GM19193 (cell line): ENCODE results near the gene RNF181.
A peak's percentile ranks its signal among the peaks of the same experiment; 100 is the strongest.

ENCODE experiments used
- POLR2A ChIP-seq: IDR thresholded peaks from 4 replicates; pipeline ENCODE4 v1.6.1; 2011; ENCODE audit not compliant: insufficient read depth, insufficient read length; ENCODE audit errors: extremely low read depth

RNF181 gene

DNA sequence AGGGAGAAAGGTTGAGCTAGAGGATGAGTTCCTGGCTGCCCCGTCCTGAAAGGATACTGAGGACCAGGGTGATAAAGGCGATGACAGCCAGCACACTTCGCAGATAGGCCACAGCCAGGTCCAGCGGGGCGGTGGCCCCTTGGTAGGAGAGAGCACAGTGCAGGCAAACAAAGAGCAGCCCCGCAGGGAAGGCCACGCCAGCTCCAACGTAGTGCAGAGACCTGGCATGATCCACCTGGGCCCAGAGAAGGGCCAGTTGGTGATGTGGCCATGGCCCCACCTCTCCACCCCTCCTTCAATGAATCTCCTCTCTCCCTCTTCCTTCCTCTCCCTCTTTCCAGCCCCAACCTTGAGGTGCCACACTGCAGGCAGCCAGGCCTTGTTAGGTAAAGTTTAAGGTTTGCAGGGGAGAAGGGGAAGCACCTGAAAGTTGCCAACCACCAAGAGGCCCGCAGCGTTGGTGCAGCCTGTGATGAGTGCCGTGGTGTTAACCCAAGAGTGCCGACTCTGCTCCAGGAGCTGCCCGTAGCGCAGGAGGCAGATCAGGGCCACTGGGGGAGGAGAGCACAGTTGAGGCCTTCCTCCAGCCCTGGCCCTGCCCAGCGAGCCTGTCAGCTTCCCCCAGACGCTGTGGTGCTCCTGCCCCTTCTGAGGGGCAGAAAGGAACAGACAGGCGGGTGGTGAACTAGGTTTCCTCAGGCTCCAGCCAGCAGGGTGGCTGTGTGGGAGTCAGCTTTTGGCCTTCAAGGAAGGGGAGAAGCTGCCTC, 4.1 kb downstream of the RNF181 start:
- TF ChIP-seq POLR2A, result peak; percentile 2

DNA sequence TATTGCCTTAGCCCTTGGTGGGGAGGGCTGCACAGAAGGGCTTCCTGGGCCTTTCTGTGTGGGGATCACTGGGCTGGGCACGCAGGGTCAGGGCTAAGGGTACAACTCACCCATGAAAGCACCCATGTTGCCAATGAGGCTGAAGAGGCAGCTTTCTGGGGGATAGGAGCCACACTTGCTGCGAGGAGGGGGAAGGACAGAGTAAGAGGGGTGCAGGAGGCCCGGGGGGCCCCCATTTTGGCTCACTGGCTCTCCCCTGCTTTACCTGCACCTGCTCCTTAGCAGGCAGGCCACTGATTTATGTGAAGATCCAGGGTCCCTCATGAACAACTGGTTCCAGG, 4.7 kb downstream of the RNF181 start:
- TF ChIP-seq POLR2A, result no peak

DNA sequence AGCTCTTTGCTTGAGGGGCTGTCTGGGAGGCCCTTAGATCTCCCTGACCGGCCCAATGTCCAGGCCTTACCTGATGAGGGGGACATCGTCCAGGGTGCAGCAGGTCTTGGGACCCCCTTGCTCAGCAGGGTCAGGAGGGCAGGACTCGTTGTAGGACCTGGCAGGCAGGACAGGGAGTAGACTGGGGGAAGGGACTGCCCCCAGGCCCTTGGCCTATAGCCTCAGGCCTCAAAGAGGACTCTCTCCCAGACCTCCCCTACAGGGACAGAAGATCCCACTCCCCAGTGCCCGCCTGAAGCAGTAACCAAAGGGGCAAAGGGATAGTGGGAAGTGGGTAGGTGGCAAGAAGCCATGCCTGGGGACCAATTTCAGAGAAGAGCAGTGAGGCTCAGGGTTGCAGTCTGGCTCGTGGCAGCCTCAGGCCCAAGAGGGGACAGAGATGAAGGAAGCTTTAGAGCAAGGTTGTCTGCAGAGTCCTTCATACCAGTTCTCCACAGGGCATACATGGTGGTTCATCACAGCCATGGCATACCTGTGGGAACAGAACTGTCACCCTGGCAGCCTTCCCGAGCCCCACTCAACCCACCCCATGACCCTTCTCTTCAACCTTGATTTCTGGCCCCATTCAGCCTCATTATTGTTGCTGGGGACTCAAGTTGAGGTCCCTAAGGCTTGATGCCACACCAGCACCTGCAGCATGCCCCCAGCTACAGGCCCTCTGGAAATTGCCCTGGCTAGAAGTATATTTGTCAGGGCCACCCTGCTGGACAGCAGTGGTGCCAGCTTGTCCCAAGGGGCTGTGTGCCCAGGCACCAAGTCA, 5.6 kb downstream of the RNF181 start:
- no peak for TF ChIP-seq POLR2A

DNA sequence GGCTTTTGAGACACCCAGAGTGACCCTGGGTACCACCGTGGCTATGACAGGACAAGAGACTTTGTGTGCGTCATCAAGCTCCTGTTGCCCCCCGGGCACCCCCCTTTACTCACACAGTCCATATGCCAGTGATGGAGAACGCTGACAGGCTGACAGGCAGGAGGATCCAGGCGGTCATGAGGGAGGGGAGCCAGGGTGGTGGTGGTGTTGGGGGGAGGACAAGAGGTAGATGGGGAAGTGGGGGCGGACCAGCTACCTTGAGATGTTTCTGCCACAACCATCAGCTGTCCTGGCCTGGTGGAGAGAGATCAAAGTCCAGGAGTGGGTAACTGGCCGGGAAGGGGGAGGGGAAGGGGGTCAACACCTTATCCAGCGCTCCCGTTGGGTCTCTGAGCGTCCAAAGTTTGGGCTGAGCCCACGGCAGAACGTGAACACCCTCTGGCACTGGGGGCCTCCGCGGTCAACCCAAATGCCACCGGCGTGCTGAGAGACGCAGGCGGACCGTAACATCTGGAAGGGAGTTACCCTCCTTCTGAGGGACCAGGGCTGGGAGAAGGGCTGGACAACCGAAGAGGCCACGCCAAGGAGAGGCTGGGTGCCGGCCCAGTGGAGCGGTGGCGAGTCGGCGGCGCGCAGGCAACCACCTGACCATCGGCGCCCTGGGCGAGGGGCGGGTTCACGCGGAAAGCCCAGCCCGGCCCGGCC, 6.4 kb downstream of the RNF181 start:
- TF ChIP-seq POLR2A, result no peak

DNA sequence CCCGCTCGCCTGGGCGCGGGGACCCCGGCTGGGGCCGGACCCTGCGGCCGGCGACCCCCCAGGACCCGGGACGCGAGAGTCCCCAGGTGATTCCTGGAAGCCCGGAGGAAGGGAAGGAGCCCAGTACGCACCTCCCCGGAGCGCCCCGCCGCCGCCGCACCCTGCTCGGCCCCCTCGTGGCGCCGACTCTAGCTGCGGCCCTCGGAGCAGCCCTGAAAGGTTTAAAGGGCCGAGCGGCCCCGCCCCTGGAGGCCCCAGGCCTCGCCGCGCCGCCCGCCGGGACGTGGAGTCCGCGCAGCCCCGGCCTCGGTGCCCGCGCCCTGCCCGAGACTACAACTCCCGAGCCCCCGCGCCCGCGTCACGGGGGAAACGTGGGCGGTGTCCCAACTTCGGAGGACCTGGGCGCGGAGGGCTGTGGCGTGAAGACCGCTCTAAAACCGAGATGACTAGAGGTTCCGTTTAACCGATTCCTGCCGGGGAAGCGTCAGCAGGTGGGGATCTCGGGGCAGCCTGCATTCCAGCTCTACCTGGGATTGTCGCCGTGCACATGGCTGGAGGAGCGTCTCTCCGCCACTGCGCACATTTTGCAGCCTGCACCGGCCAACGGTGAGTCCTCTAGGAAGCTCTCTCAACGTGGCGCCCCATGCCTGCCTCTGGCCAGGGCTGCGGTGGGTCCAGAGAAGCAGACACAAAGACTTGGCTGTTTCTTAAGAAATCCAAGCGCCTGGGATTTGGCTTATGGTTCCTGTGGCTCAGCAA, 7.1 kb downstream of the RNF181 start, which contains the start of gene TMEM150A:
Gene TMEM150A (minus strand): TSS at position 223 of the 759 bp plus-strand sequence. CDS start 750 bp downstream, outside the sequence.
- TF ChIP-seq POLR2A, result peak; percentile 65

DNA sequence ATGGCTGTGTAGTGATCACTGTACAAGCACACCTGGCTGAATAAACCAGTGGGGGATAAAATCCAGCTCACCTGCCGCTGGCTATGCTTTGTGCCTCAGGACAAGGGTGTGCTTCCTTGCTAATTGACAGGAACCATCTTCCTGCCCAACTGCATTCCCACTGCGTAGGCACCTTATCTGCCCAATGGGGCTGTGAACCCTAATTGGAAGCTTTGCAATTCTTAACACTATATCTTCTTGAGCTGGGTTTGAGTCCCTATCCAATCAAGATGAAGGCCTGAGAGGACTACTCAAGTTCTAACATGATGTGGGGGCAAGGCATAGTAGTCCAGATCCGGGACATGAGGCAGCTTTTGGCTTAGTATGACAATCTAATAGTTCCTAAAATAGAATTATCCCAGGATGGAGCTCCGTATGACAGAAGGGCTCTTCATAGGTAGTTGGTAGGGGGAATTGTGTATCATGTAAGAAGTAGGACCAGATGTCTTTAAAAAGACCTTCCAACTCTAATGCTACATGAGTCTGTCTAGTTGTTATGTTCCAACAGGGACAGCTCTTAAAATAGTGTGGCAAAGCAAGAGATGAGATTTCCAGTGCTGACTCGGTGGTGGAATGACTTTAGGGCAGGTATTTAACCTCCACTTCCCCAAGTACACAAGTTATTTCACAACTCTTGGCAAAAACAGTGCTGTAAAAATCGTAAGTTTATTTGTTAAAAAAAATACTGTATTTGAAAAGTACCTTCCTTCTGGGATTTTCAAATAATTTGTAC, 9.2 kb downstream of the RNF181 start:
- no peak for TF ChIP-seq POLR2A

DNA sequence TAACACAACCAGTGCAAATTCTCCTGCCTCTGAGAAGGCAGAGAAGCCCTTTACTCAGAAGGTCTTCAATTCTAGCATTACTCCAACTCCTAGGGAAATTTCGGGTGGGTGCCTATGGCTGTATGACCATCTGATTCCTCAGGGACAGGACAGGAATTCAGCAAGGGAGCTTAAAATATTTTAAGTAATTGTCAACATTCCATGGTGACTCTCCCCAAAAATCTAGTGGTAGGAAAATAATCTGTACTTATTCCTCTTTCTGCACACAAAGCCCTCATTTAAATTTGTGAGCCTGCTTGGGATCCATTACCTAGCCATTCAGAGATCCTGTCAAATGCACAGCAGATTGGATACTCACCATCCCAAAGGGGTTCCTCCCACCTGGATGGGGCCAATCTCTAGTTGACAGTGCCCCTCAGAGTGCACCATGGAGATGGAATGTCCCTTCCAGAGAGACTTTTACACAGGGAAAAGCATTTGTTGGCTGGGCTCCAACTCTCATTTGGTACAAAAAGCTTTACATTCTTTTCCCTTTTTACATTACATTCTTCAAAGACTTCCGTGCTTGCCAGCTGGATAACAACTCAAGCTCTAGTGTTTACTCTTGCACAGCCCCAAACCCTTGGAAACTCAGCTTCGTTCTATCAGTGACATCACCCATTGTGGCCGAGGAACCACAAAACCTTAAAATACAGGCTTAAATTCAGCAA, 10.0 kb downstream of the RNF181 start:
- TF ChIP-seq POLR2A, result no peak

DNA sequence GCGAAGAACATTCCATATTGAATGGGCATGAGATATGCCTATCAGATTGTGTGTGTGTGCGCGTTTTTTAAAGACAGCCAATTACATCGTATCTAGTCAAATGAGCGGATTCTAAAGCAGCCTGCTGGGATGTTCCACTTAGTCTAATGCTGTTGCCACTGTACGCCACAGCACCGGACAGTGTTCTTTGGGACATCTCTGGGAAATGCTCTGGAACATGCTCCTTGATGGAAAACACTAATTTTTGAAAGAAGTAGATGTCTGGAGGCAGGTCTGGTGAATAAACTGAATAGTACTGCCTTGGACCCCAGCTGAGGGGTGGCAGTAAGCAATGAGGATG, 10.5 kb downstream of the RNF181 start:
- TF ChIP-seq POLR2A, result no peak

DNA sequence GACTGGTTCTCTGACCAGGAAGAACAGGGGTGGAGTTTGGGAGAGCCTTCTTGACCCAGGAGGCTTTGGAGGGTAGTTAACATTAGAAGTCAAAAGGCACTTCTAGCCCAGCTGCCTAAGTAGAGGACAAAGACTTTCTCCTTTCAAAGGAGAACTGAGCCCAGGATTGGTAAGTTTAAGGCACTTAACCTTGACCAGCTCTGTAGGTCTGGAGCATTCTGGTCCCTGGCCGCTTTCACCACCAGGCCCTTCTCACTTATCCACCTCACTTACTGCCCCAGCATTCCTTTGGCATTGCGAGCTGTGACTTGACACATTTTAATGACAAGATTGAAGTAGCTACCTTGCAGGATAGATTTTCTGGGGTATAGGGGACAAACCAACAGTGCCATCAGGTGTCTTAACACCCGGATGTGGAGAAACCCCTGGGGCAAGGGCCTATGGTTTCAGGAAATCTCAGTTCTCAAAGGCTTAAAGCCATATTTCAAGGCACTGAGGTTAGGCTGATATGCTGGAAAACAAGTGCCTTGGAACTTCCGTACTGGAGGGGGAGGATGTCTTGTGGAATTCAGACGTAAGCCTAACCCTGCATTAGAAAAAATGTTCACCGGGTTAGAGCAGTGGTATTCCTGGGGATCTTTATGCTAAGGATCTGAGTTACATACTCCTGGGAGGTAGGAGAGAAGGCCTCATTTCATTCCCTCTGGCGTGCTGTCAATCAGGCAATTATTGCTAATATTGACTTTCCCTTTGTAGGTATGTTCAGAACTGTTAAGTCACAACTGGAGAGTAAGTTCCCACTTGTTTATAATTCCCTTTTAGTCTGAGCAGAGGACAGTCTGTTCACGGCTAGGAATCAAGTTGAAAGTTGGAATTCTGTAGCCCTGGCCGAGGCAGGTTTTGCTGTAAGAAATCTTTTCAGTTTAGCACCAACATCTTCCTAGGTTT, 12.0 kb downstream of the RNF181 start:
- no peak for TF ChIP-seq POLR2A

DNA sequence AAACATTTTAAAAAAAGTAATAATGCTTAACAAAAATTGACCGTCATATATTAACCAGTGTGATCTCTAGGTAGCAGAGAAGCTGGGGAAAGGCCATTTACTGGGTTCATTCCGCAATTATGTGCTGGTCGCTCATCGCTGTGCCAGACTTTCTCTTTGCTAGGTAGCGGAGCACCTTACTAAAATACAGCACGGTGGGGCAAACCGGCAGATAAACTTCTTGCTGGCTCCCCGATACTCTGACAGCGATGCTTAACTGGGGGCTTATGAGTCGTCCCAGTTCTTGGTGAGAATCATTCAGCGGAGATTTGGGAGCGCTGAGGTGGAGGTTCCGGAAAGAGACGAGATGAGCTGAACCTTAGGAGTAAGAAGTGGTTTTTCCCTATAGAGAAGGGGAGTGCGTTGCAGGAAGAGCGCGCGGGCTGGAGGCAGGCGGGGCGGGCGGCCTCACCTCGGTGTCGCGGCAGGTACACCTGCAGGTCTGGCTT, 15.7 kb downstream of the RNF181 start:
- TF ChIP-seq POLR2A, result no peak

DNA sequence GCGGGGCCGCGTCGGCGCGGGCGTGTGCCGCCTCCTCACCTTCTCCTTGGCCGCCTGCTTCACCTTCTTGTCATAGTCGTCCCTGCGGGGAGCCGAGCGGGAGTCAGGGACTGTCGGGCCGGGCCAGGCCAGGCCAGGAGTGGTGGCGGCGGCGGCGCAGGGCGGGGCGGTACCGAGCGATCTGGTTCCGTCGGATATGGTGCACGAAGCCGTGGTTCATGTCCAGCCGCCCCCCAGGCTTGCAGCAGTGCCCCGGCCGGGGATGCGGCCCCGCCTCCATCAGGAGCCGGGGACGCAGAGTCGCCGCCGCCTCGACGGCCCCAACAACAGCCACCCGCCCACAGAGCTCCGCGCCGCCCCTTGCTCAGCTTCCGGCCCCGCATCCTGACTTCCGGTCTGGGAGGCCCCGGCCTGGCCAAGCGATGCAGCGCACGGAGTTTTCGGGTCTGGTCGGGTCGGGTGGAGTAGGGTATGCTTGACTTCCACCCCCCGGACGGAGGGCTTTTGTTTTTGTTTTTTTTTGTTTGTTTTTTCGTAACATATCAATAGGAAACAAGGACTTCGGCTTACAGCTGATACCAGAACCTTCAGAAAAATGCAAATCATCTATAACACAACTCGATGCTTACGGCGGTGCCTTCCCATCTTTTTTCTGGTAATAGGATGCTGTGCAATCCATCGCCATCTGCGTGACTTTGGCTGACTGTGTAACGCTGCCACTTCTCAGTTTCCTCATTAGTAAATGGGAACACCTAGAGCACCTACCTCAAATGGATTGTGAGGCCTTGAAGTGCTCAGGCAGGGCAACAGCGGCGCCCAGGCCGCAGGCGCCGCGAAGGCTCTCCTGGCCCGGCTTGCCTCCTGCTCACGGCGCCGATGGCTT, 16.4 kb downstream of the RNF181 start, which contains the start of gene C2orf68:
Gene C2orf68 (minus strand): TSS at position 362 of the 883 bp plus-strand sequence. CDS start 82 bp downstream, at position 280.
- peak; percentile 87 for TF ChIP-seq POLR2A
